K562 (cell line): Measurements from ENCODE around the gene PTPRM. TPM values are rescaled to one million over a fixed set of nuclear protein-coding genes. Genes with fewer than 3 reads are reported as not detected.

ENCODE experiments used
- ATAC-seq: fragments of 200-7000 bp; cut with Tn5 transposase; 3 replicates; pipeline ENCODE4 v1.9.1; 2020; ENCODE audit warnings: moderate library complexity
- BruUV-seq: library from RNA; stranded (reverse); fragments of 400-500 nt; replicated peaks from 2 replicates; lab custom pipeline; 2021; lab: Mats Ljungman, UMichigan
- CTCF ChIA-PET: fragments of 300-600 bp; formaldehyde crosslinking; extraction: SDS; loops from one replicate; lab custom pipeline; 2021; ENCODE audit warnings: low intra/inter-chr PET ratio; lab: Yijun Ruan, JAX
- POLR2A ChIA-PET: fragments of 300-600, 350-650 bp; sonication (Branson Sonifier 250); formaldehyde crosslinking; extraction: SDS; loops from one replicate; lab custom pipeline; 2021; ENCODE audit warnings: antibody characterized with exemption, inconsistent platforms; lab: Yijun Ruan, JAX
- DNase-seq, 4 experiments: peaks; one replicate each; pipeline versions ENCODE4 v3.0.0 to v3.0.0-alpha.2; 2011 to 2018; ENCODE audit warnings: low spot score in 3 of 4, mixed read lengths in 3 of 4; ENCODE audit errors: extremely low read depth in 1 of 4
- FAIRE-seq: peaks from 2 replicates; lab custom pipeline; 2011; peaks lifted over from hg19 to GRCh38; lab: Jason Lieb, UNC
- H2AFZ ChIP-seq: 2 replicates; pipeline ENCODE4 v1.6.0; 2011; ENCODE audit warnings: low read depth, low read length, control low read depth, inconsistent platforms
- H3K27ac ChIP-seq: fragments of 200-600 bp; 3 replicates; pipeline ENCODE4 v1.8.0; 2011; ENCODE audit warnings: low read depth, mild to moderate bottlenecking, control low read depth, inconsistent platforms, low read length, moderate library complexity, mixed read lengths; ENCODE audit errors: extremely low read depth
- H3K27me3 ChIP-seq, 2 experiments: fragments of 300-600 bp in 1 of 2; 2 replicates in 1 of 2; 3 replicates in 1 of 2; pipeline versions ENCODE4 v1.6.0 to v1.8.0; 2011; ENCODE audit warnings: inconsistent platforms in 2 of 2, low read length in 2 of 2, mild to moderate bottlenecking in 1 of 2, mixed read lengths in 1 of 2, moderate library complexity in 1 of 2; ENCODE audit not compliant: control insufficient read depth in 2 of 2, insufficient read depth in 2 of 2
- H3K36me3 ChIP-seq: fragments of 300-600 bp; 3 replicates; pipeline ENCODE4 v1.8.0; 2011; ENCODE audit warnings: mild to moderate bottlenecking, low read length, inconsistent platforms; ENCODE audit not compliant: control insufficient read depth, insufficient read depth
- H3K4me1 ChIP-seq, 2 experiments: fragments of 200-600 bp in 1 of 2; replicated peaks in 1 of 2; 2 replicates in 1 of 2; 3 replicates in 1 of 2; pipeline versions ENCODE4 v1.5.1 to v1.8.0; 2011; ENCODE audit warnings: inconsistent platforms in 2 of 2, low read length in 2 of 2, mild to moderate bottlenecking in 1 of 2, mixed read lengths in 1 of 2, moderate library complexity in 1 of 2; ENCODE audit not compliant: control insufficient read depth in 2 of 2, insufficient read depth in 2 of 2
- H3K4me2 ChIP-seq: 2 replicates; pipeline ENCODE4 v1.6.1; 2011; ENCODE audit warnings: low read length, control low read depth, inconsistent platforms, mixed read lengths; ENCODE audit not compliant: insufficient read depth
- H3K4me3 ChIP-seq: fragments of 200-600 bp; sonication (generic), shearing (Covaris generic); 2 replicates; pipeline ENCODE4 v1.5.1; 2016; ENCODE audit warnings: control low read depth, inconsistent platforms
- H3K79me2 ChIP-seq: fragments of 200-600 bp; 3 replicates; pipeline ENCODE4 v1.8.0; 2011; ENCODE audit warnings: low read length, inconsistent platforms; ENCODE audit not compliant: control insufficient read depth, insufficient read depth
- H3K9ac ChIP-seq, 2 experiments: 2 replicates each; pipeline versions ENCODE4 v1.6.0 to v1.6.1; 2011; ENCODE audit warnings: low read depth in 2 of 2, low read length in 2 of 2, control low read depth in 1 of 2, inconsistent platforms in 1 of 2, mild to moderate bottlenecking in 1 of 2, mixed read lengths in 1 of 2; ENCODE audit not compliant: insufficient read depth in 1 of 2
- H3K9me1 ChIP-seq: one replicate; pipeline ENCODE4 v1.6.0; 2011; ENCODE audit warnings: inconsistent platforms, mild to moderate bottlenecking, low read length, moderate library complexity; ENCODE audit not compliant: control insufficient read depth, insufficient read depth
- H3K9me3 ChIP-seq: replicated peaks from 2 replicates; pipeline ENCODE4 v1.5.1; 2011; ENCODE audit warnings: low read depth, low read length, inconsistent platforms; ENCODE audit not compliant: control insufficient read depth, insufficient read depth
- H4K20me1 ChIP-seq: replicated peaks from 2 replicates; pipeline ENCODE4 v1.6.1; 2011; ENCODE audit warnings: low read length, inconsistent platforms, mixed read lengths; ENCODE audit not compliant: control insufficient read depth, insufficient read depth
- FOS ChIP-seq: IDR thresholded peaks from 3 replicates; pipeline ENCODE4 v1.6.1; 2011; ENCODE audit not compliant: insufficient read length; ENCODE audit errors: extremely low read depth
- GATA2 ChIP-seq: sonication (generic); formaldehyde crosslinking; IDR thresholded peaks from 2 replicates; pipeline ENCODE4 v1.4.0; 2020; ENCODE audit warnings: mild to moderate bottlenecking, missing genetic modification reagents
- PHTF2 ChIP-seq: fragments of 250-450 bp; sonication (Bioruptor Pico); IDR thresholded peaks from 2 replicates; pipeline ENCODE4 v1.5.0; 2021; ENCODE audit warnings: mild to moderate bottlenecking
- PKNOX1 ChIP-seq: fragments of 450-650 bp; IDR thresholded peaks from 2 replicates; pipeline ENCODE4 v1.6.1; 2016
- whole genome bisulfite sequencing: fragments of 100-300 bp; shearing (Covaris generic); methylation state at CpG from one replicate; pipeline ENCODE4 v1.1.6; 2016; ENCODE audit warnings: low coverage, mixed read lengths; ENCODE audit not compliant: insufficient coverage; ENCODE audit errors: missing lambda C conversion rate; 5-methylcytosine and 5-hydroxymethylcytosine counted together
- in situ Hi-C: fragments of 300-500 bp; cut with MboI; formaldehyde crosslinking; loops from 4 replicates; pipeline ENCODE4 v1.15.0; 2018; ENCODE audit warnings: inconsistent platforms, mixed read lengths
- intact Hi-C: fragments of 100-400 bp; cut with micrococcal nuclease; formaldehyde crosslinking; loops from 2 replicates; pipeline ENCODE4 v1.14.2; 2022
- polyA plus RNA-seq, 8 experiments: library from polyadenylated mRNA; depleted of rRNA in 4 of 8; stranded (reverse) in 5 of 8; unstranded in 3 of 8; fragments of >200 nt; fragmentation: Nextera tagmentation in 2 of 8; fragmentation: Illumina TruSeq in 1 of 8; extraction: Ambion mirVana in 2 of 8; extraction: Trizol in 1 of 8; gene quantifications; 2 replicates each; pipeline versions ENCODE4 v1.2.1 to v1.2.3, GENCODE V29; 2011 to 2014; ENCODE audit warnings: inconsistent platforms in 1 of 8, missing spikeins in 1 of 8
- total RNA-seq, 7 experiments: library from RNA; depleted of rRNA in 6 of 7; stranded (reverse); fragments of >200 nt in 6 of 7; fragmentation: Illumina TruSeq in 2 of 7; extraction: Trizol in 2 of 7; gene quantifications; 2 replicates each; pipeline versions ENCODE4 v1.2.1 to v1.2.3, GENCODE V29; 2011 to 2021; ENCODE audit warnings: low replicate concordance in 1 of 7
- TF ChIP-seq, protein P1 (sequence below): fragments of 250-450 bp; sonication (Bioruptor Pico); IDR thresholded peaks from 2 replicates; pipeline ENCODE4 v1.8.0; 2021; ENCODE audit warnings: borderline replicate concordance, mild to moderate bottlenecking, moderate library complexity; ENCODE audit not compliant: poor library complexity, severe bottlenecking
- TF ChIP-seq, protein P2 (sequence below): fragments of 200-800 bp; sonication (Bioruptor generic); IDR thresholded peaks from 2 replicates; pipeline ENCODE4 v1.6.1; 2017; ENCODE audit warnings: missing genetic modification characterization, missing compliant biosample characterization

The PTPRM gene
- total and polyA plus RNA-seq, 9 of the 15 experiments (the other 6 are each of a cell fraction or from before 2014, with no cell fraction given), result 0.03 to 0.16 (median 0.08) TPM; not detected in 3

DNA sequence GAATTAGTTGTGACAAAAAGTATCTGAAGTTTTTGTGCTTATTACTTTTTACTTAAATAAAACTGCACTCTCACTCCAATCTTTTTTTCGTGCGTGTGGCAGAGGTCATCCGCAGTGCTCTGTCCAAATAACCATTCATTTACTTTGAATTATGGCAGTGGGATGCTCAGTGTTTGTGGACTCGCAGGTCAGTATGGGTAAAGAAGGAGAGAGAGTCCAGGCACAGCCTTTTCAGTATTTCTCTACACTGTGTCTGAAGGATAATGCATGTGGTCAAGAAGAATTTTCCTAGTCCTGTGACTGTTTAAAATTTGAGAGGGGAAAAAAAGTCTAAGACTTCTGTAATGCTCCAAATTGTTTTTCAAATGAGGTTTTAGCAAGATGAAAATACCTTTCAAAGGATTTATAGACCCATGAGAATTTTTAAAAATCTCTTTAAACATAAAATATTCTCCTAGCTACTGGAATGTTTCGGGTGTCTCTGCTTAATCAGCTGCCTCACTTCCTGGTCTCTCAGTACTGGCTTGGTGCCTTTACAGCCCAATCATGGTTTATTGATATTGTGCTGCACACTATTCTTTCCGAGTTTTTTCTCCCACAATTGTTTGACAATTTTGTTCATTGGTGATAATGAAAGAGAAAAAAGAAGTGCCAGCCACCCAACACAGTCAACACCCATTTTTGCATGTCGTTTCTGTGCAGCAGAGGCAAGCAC is 453.2 kb downstream of the PTPRM start:
- no peak overlapping the region for H2AFZ ChIP-seq

More for the DNA sequence above, 453.2 kb downstream of the PTPRM start:
- in situ Hi-C loops (no loop called here), intact Hi-C loops (no loop called here)
- BruUV-seq, result no TSS peak
- Histone ChIP-seq H3K9me3 (no peaks in the 10 kb centered on the region), H4K20me1 (no peaks in the 10 kb centered on the region), H3K4me3 (no peak overlapping the region), H3K79me2 (no peaks in the 10 kb centered on the region), H3K27me3 (no peaks in the 10 kb centered on the region), H3K27ac (no peak overlapping the region), H3K36me3 (no peaks in the 10 kb centered on the region), H3K9me1 (no peaks in the 10 kb centered on the region), H3K9ac (no peak overlapping the region), H3K4me1 (no peaks in the 10 kb centered on the region), H3K4me2 (no peak overlapping the region)
- DNase-seq (no peak), ATAC-seq (no peak), FAIRE-seq (no peak)
- WGBS, result 1% methylated on average over 7 of the region's 7 CpGs
- TF ChIP-seq GATA2 (CRISPR knock-in tag) (no peak), FOS (no peak), PHTF2 (CRISPR knock-in tag) (no peak), PKNOX1 (no peak)
- TF ChIP-seq, protein P1, sequence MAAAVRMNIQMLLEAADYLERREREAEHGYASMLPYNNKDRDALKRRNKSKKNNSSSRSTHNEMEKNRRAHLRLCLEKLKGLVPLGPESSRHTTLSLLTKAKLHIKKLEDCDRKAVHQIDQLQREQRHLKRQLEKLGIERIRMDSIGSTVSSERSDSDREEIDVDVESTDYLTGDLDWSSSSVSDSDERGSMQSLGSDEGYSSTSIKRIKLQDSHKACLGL (CRISPR knock-in tag), result no peak
- TF ChIP-seq, protein P2, sequence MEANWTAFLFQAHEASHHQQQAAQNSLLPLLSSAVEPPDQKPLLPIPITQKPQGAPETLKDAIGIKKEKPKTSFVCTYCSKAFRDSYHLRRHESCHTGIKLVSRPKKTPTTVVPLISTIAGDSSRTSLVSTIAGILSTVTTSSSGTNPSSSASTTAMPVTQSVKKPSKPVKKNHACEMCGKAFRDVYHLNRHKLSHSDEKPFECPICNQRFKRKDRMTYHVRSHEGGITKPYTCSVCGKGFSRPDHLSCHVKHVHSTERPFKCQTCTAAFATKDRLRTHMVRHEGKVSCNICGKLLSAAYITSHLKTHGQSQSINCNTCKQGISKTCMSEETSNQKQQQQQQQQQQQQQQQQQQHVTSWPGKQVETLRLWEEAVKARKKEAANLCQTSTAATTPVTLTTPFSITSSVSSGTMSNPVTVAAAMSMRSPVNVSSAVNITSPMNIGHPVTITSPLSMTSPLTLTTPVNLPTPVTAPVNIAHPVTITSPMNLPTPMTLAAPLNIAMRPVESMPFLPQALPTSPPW (CRISPR knock-in tag), result no peak
- ChIA-PET CTCF (no interaction called here), POLR2A (no interaction called here)
